ENCODE data around the gene ADCK2. TPM values are rescaled to one million over a fixed set of nuclear protein-coding genes. Genes with fewer than 3 reads are reported as not detected.
"Not testable (repeated sequence)": the region's sequence is repeated elsewhere in the genome, so short reads cannot be mapped to it uniquely, and the experiment has no call there.

ADCK2 gene
- total and polyA plus RNA-seq, 4 donors = 3.2 to 15.4 (median 11.1) TPM

GRCh38 chr7:140675726-140676125, 3.0 kb downstream of the ADCK2 start (continued):
- TF ChIP-seq RAD21 (IDR thresholded peaks at IDR 0.05) = no peak
- TF ChIP-seq JUND (IDR thresholded peaks at IDR 0.05) = no peak
- TF ChIP-seq NR2F2 (IDR thresholded peaks at IDR 0.05) = no peak

- no peak for DNase-seq (ENCODE audit: low spot score)
- H3K27ac ChIP-seq (ENCODE audit: low read depth in 1 of 2, low read length in 2 of 2) = no peak overlapping the region
- no peaks in the 10 kb centered on the region for H3K9me3 ChIP-seq (ENCODE audit: control insufficient read depth in 4 of 4, low read length in 3 of 4)
- no peaks in the 10 kb centered on the region for H3K27me3 ChIP-seq (ENCODE audit: control insufficient read depth in 4 of 4, insufficient read depth in 4 of 4, low read length in 3 of 4)
- 82% methylated on average over 3 of the region's 3 CpGs for WGBS
- no peak overlapping the region for H3K4me3 ChIP-seq (ENCODE audit: low read depth in 1 of 3, low read length in 3 of 3)
- TF ChIP-seq RXRA (IDR thresholded peaks at IDR 0.05) (no peak), CTCF (IDR thresholded peaks at IDR 0.05; ENCODE audit: low read depth, low read length, missing input control) (no peak), TAF1 (conservative IDR thresholded peaks at IDR 0.05) (no peak), HNF4G (IDR thresholded peaks at IDR 0.05) (no peak), ATF3 (IDR thresholded peaks at IDR 0.05) (no peak), RAD21 (IDR thresholded peaks at IDR 0.05) (no peak), FOXA2 (IDR thresholded peaks at IDR 0.05) (no peak), EGR1 (IDR thresholded peaks at IDR 0.05; ENCODE audit: low read depth in 2 of 2) (no peak), HNF4A (conservative IDR thresholded peaks at IDR 0.05) (no peak), MAX (IDR thresholded peaks at IDR 0.05) (no peak), SP1 (IDR thresholded peaks at IDR 0.05) (no peak), YY1 (IDR thresholded peaks at IDR 0.05) (no peak), NR2F2 (IDR thresholded peaks at IDR 0.05) (no peak), GABPA (IDR thresholded peaks at IDR 0.05 in 1 of 2, conservative IDR thresholded peaks at IDR 0.05 in 1 of 2) (no peak), ZBTB33 (IDR thresholded peaks at IDR 0.05) (no peak), JUND (IDR thresholded peaks at IDR 0.05) (no peak), FOXA1 (IDR thresholded peaks at IDR 0.05) (no peak), REST (IDR thresholded peaks at IDR 0.05) (no peak)
- peaks cover 2 to 21% (median 13%) of the 10 kb centered on the region in 4 donors for H3K4me1 ChIP-seq (ENCODE audit: control insufficient read depth in 4 of 4, insufficient read depth in 4 of 4, low read length in 3 of 4)
- peaks cover 0 to 13% (median 5%) of the 10 kb centered on the region in 4 donors for H3K36me3 ChIP-seq (ENCODE audit: control insufficient read depth in 4 of 4, insufficient read depth in 3 of 4, low read depth in 1 of 4, low read length in 3 of 4)
- H3K9ac ChIP-seq (ENCODE audit: low read depth in 1 of 2, low read length in 2 of 2) = no peak overlapping the region
Measured at GRCh38 chr7:140676306-140676705, 3.6 kb downstream of the ADCK2 start.

GRCh38 chr7:140676956-140677355, 4.2 kb downstream of the ADCK2 start:
- H3K4me3 ChIP-seq (ENCODE audit: low read depth in 1 of 3, low read length in 3 of 3); H3K27ac ChIP-seq (ENCODE audit: low read depth in 1 of 2, low read length in 2 of 2); H3K9me3 ChIP-seq (ENCODE audit: control insufficient read depth in 4 of 4, low read length in 3 of 4); H3K9ac ChIP-seq (ENCODE audit: low read depth in 1 of 2, low read length in 2 of 2); DNase-seq (ENCODE audit: low spot score); H3K27me3 ChIP-seq (ENCODE audit: control insufficient read depth in 4 of 4, insufficient read depth in 4 of 4, low read length in 3 of 4): not testable (repeated sequence)
- H3K4me1 ChIP-seq (ENCODE audit: control insufficient read depth in 4 of 4, insufficient read depth in 4 of 4, low read length in 3 of 4) = peaks cover 2 to 21% (median 13%) of the 10 kb centered on the region in 4 donors
- WGBS = 97% methylated on average over 11 of the region's 11 CpGs
- H3K36me3 ChIP-seq (ENCODE audit: control insufficient read depth in 4 of 4, insufficient read depth in 3 of 4, low read depth in 1 of 4, low read length in 3 of 4) = peaks cover 0 to 13% (median 5%) of the 10 kb centered on the region in 4 donors

Data from liver (tissue), 9 donors.